ENCODE data around the gene FOXN1.

FOXN1 gene

DNA sequence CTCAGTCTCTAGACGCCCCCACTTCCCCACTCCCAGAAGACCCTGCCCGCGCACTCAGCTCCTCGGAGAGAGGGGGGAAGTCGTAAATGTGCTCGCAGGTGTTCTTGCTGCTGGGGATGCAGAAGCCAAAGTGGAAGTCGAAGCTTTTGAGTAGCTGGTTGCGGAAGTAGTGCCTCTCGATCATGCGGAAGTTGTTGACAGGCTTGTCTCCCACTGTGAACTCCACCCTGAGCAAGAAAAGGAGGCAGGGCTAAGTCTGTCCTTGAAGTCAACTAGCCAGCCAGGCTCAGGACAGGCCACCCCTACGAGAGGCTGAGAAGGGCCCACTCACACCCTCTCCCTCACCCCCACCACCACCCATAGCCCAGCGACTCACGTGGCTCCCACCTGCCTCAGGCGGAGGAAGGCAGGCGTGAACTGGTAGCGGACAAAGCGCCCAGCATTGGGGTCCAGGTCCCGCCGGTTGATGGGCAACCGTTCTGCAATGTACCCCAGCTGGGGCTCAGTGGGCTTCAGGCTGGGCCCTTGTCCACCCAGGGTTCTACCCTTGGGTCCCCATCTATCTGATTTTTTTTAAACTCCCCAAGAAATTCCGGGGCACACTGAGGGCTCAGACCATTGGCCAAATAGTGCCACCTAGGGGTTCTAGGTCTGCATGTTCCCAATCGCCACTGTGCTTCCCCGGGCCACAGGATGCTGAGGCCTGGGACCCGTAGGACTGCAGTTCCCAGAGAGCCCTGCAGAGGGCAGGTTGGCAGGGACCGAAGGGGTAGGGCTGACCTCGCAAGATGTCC, 41.7 kb downstream of the FOXN1 start:
- TF ChIP-seq CTCF (IDR thresholded peaks at IDR 0.05; ENCODE audit: control insufficient read depth, extremely low read depth, insufficient read depth) = peak; percentile 90
- H3K4me3 ChIP-seq (ENCODE audit: low read depth, low read length) = no peak overlapping the region
- no peak for DNase-seq (ENCODE audit: low read depth)

- DNase-seq (ENCODE audit: low read depth) = no peak
- no peak overlapping the region for H3K4me3 ChIP-seq (ENCODE audit: low read depth, low read length)
- no peak for TF ChIP-seq CTCF (IDR thresholded peaks at IDR 0.05; ENCODE audit: control insufficient read depth, extremely low read depth, insufficient read depth)
Observed at GRCh38 chr17:28548417-28549130, 42.4 kb downstream of the FOXN1 start.

DNA sequence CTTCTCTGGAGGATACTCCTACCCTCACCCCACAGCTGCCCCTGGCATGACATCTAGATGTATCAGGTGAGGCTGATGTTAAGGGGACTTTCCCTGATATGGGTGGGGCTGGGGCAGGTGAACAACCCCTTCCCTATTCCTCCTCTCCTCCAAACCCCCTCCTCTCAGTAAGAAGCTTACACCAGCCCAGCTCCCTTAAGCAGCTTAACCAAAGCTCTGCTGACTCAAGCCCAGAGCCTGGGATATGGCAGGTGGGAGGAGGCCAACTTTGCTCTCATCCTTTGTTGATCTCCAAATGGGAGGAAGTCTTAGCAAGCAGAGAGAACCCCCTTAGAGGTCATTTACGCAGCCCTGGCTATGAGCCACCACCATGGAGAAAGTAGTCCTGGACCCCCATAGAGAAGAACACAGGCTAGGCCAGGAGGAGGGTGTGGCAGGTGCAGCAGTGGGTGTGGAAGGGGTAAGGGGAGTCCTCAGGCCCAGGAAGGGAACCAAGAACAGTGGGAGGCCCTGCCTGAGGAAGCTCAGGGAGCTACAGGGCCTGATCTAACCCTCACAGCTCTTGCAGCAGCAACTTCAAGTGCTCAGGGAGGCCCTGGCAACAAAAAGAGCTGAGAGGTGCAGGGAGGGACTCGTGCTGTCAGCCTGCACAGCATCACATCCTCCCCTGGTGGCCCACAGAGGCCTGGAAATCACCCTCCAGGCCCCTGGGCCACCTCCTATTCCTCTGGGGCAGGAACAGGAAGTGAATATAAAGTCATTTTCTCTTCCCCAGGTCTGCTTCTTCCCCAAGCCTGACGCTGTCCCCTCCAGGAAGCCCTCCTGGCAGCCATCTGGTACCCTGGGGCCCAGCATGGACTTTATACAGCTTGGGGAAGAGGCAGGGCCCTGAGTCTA, 43.3 kb downstream of the FOXN1 start:
- no peak overlapping the region for H3K4me3 ChIP-seq (ENCODE audit: low read depth, low read length)
- no peak for DNase-seq (ENCODE audit: low read depth)
- TF ChIP-seq CTCF (IDR thresholded peaks at IDR 0.05; ENCODE audit: control insufficient read depth, extremely low read depth, insufficient read depth) = no peak

GRCh38 chr17:28550858-28551257, 44.7 kb downstream of the FOXN1 start:
- TF ChIP-seq CTCF (IDR thresholded peaks at IDR 0.05; ENCODE audit: control insufficient read depth, extremely low read depth, insufficient read depth) = no peak
- no peak for DNase-seq (ENCODE audit: low read depth)
- no peak overlapping the region for H3K4me3 ChIP-seq (ENCODE audit: low read depth, low read length)

DNA sequence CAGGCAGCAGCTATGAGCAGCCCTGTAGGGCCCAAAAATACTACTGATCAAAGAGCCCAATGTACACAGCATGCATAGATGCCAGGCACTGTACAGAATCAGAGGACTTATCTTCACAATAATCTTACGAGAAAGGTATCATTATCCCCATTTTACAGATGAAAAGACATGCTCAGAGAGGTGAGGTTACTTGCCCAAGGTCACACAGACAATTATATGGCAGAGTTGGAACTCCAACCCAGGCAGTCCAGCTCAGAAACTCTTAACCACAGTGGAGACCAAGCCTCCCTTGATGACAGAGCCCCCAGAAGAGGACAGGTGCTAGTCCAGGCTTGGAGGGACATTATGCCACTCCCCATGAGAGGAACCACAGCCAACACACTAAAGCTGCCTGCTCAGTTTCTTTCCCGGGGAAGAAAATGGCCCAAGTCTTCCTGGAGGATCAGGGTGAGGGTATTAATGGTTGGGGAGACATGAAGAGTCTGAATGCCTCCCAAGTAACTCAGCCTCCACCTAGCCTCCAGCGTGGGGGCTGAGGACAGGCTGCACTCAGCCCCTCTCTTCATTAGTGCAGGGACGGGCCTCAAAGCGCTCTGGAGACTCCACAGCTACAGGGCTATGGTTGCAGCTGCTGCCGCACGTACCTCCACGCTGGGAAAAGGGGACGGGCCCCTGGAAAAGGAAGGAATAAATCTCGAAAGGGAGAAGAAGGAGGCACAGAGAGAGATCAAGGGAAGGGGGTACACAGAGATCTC, 45.5 kb downstream of the FOXN1 start:
- H3K4me3 ChIP-seq (ENCODE audit: low read depth, low read length) = peak overlapping the region; percentile 86
- no peak for DNase-seq (ENCODE audit: low read depth)
- TF ChIP-seq CTCF (IDR thresholded peaks at IDR 0.05; ENCODE audit: control insufficient read depth, extremely low read depth, insufficient read depth) = no peak

Measured in LNCaP clone FGC (cell line).